Epithelial cell of proximal tubule (primary cell): ENCODE measurements around the gene DPAGT1. TPM values are rescaled to one million over a fixed set of nuclear protein-coding genes. Genes with fewer than 3 reads are reported as not detected.

ENCODE experiments used
- DNase-seq: peaks from one replicate; pipeline ENCODE4 v3.0.0-alpha.2; 2011; ENCODE audit warnings: low read depth
- H3K4me3 ChIP-seq: 2 replicates; pipeline ENCODE4 v1.5.1; 2011; ENCODE audit warnings: low read depth, mild to moderate bottlenecking, low read length
- total RNA-seq: library from RNA; depleted of rRNA; stranded (reverse); fragments of >200 nt; gene quantifications from 2 replicates; pipeline ENCODE4 v1.2.3, GENCODE V29; 2015
- TF ChIP-seq, protein P1 (sequence below): conservative IDR thresholded peaks from 2 replicates; pipeline ENCODE4 v1.5.1; 2012; ENCODE audit warnings: low read depth, mild to moderate bottlenecking, low read length

DPAGT1 gene
- total RNA-seq = 24.8 and 32.3 TPM in 2 replicates

DNA sequence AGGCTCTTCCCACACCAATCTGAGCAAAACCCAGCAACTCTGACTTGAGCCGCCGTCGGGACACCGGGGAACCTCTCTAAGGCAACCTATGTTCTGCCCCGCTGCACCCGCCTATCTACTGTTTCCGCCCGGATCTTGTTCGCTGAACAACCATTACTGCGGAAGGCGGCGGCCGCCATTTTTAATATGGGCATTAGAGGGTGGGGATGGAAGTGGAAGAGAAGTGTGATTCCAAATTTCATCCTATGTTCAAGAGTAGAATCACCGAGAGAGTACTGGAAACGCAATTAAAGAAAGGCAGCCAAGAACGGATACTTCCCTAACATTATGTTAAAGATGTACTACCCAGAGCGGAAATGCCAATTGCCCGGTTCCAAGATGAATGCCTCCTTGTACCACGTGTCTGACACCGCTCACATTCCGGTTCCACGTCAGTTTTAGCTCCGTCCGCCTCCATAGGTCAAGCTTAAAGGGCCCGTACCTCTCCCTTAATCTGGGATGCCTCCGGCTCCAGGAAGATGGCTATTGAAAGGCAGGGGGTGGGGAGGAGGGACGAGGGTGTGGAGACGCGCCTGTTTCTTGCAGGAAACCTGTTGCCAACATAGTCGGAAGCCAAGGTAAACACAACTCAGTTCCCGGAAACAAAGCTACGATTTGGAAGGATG lies at the start of gene DPAGT1:
TSS of gene DPAGT1 (minus strand) at position 95 of the 665 bp plus-strand sequence. CDS start 198 bp downstream, outside the sequence.
- peak; percentile 87 for DNase-seq
- TF ChIP-seq, protein P1, sequence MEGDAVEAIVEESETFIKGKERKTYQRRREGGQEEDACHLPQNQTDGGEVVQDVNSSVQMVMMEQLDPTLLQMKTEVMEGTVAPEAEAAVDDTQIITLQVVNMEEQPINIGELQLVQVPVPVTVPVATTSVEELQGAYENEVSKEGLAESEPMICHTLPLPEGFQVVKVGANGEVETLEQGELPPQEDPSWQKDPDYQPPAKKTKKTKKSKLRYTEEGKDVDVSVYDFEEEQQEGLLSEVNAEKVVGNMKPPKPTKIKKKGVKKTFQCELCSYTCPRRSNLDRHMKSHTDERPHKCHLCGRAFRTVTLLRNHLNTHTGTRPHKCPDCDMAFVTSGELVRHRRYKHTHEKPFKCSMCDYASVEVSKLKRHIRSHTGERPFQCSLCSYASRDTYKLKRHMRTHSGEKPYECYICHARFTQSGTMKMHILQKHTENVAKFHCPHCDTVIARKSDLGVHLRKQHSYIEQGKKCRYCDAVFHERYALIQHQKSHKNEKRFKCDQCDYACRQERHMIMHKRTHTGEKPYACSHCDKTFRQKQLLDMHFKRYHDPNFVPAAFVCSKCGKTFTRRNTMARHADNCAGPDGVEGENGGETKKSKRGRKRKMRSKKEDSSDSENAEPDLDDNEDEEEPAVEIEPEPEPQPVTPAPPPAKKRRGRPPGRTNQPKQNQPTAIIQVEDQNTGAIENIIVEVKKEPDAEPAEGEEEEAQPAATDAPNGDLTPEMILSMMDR = no peak
- peak within 1 kb of the TSS; percentile 75 for H3K4me3 ChIP-seq

DNA sequence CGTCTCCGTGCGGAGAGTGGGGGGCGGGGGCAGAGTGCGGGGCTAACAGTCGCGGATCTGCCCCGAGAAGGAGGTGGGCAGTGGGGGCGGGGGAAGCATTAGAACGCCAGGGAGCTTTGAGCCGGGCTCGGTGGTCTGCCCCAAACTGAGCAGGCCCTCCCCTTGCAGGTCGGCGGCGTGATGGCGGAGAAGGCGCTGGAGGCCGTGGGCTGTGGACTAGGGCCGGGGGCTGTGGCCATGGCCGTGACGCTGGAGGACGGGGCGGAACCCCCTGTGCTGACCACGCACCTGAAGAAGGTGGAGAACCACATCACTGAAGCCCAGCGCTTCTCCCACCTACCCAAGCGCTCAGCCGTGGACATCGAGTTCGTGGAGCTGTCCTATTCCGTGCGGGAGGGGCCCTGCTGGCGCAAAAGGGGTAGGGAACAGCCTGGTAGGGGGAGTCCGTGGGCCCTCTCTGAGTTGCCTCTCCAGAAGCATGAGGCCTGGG lies 48.2 kb upstream of the DPAGT1 start:
- no peak overlapping the region for H3K4me3 ChIP-seq
- TF ChIP-seq, protein P1 = no peak
- no peak for DNase-seq

DNA sequence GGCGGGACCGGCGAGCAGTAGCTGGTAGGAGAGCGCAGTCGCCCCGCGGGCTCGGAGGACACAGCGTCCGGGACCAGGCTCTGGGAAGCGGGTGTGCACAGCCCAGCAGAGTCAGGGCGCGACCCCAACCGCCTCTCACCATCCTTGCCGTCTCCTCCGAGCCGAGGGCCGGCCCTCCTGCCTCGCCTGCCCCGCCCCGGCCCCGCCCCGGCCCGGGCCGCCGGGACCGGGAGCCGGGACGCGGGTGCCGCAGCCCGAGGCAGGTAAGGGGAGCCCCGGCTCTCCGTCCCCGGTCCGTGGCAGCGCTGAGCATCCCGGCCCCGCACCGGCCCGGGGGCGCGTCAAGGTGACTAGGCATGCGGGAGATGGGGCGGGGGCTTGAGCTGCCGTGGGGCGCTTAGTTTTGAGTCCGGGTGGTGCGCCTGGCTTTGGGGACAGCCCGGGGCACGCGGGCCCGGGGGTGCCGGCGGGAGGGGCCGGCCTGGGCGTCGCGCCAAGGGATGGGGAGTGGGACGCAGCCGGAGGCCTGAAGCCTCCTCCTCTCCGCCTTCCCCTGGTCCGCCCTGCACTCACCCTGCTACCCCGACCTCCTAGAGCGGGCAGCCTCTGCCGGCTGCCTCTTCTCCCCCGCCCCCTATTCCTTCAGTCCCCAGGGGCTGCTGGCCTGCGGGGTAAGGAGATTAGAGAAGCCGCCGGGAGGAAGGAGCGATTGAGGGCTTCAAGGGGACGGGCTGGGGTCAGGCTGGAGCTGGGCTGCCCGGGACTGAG lies 47.5 kb upstream of the DPAGT1 start, which contains the start of gene ABCG4:
TSS of gene ABCG4 (plus strand) at position 35 of the 768 bp plus-strand sequence. CDS start 914 bp downstream, outside the sequence.
- DNase-seq = no peak
- TF ChIP-seq, protein P1 = no peak
- H3K4me3 ChIP-seq = peak within 1 kb of the TSS; percentile 57

DNA sequence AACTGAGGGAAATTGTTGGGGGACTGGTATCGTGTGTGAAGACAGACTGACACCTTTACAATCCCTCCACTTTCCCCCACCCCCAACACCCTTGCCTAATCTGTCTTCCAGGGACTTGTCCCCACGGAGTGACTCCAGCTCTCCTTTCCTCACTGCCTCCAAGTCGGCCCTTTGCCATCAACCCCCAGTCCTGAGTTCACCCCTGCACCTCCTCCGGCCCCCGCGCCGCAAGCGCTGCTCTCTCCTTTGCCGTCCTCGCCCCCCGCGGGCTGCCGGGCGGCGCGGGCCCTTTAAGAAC lies 47.0 kb upstream of the DPAGT1 start:
- DNase-seq = no peak
- H3K4me3 ChIP-seq = peak overlapping the region; percentile 57
- TF ChIP-seq, protein P1 = no peak

DNA sequence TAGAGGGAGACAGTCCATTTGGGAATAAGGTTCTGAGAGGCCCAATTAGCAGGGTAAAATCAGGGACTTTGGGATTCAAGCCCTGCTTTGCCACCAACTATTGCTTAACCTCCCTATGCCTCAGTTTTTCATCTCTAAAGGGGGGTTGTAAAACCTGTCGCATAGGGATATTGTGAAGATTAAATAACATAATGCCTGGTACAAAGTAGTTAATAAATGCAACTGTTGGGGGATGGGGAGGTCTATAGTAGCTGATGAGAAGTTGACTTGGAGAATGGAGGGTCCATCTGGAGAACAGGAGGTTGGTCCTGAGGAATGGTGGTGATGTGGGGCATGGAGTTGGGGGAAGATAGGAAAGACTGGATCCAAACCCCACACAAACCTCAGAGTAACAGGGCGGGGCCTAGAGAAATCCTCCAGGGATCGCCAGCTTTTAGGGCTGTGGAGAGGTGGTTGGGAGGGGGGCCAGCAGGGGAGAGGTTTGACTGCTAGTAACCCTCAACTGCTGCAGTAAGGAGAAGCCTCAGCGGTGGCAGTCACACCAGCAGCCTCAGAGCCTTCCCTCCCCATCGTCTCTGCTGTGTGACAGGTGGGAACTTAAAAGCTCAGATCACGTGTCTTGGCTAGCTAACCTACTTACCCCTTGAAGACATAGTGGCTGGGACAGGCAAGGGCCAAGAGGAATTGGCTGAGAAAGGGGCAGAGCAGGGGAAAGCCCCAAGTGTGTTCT lies 46.1 kb upstream of the DPAGT1 start:
- no peak overlapping the region for H3K4me3 ChIP-seq
- TF ChIP-seq, protein P1 = no peak
- DNase-seq = no peak

DNA sequence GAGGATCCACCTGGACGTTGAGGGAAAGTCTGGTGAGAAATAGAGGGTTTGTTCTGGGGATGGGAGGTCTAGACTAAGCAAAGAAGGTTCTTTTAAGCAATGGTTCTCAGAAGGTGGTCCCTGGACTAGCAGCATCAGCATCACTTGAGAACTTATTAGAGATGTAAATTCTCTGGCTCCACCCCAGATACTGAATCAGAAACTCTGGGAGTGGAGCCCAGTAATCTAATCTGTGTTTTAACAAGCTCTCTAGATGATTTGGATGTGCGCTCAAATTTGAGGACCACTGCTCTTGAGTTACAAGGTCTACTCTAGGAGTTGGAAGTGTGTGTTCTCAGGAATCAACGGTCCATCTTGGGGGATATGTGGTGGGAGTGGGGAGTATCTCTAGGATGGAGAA lies 43.9 kb upstream of the DPAGT1 start:
- H3K4me3 ChIP-seq = no peak overlapping the region
- TF ChIP-seq, protein P1 = no peak
- no peak for DNase-seq
